NCI-H345 treated with DMSO at 0.1 percent for 48 hours (cell line): Measurements from ENCODE around the gene N4BP3.
"Not testable (repeated sequence)": the region's sequence is repeated elsewhere in the genome, so short reads cannot be mapped to it uniquely, and the experiment has no call there.

Experiments
- DNase-seq: peaks from one replicate; lab custom pipeline; 2025; ENCODE audit not compliant: unreplicated experiment; lab: John Stamatoyannopoulos, UW

N4BP3 gene, protein sequence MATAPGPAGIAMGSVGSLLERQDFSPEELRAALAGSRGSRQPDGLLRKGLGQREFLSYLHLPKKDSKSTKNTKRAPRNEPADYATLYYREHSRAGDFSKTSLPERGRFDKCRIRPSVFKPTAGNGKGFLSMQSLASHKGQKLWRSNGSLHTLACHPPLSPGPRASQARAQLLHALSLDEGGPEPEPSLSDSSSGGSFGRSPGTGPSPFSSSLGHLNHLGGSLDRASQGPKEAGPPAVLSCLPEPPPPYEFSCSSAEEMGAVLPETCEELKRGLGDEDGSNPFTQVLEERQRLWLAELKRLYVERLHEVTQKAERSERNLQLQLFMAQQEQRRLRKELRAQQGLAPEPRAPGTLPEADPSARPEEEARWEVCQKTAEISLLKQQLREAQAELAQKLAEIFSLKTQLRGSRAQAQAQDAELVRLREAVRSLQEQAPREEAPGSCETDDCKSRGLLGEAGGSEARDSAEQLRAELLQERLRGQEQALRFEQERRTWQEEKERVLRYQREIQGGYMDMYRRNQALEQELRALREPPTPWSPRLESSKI

DNA sequence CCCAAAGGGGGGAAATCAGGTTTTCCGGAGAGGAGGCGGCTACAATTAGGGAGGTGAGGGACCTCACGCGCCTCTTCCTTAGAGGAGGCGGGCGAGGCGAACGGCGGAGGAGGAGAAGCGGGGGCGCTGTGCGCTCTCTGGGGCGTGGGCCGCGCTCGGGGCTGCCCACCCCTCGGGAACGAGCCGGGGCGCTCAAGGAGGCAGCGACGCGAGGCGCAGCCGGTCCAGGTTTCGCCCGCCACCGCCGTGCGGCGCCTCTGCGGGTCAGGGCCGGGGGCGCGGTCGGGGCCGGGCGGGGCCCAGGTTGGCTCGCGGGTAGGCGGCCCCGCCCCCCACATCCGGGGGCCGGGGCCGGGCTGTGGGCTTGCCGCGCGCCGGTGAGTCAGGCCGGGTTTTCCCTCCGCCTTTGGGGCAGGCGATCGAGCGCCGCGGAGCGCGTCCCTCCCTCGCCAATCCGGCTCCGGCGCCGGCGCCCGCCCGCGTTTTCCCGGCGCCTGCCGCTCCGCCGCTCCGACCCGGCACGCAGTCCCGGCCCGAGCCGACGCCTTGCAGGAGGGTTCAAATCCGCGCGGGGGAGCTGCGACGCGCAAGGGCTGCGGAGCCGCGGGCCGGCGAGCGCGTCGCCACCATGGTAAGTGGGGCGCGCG lies at the start of gene N4BP3:
Gene N4BP3, plus strand, starts transcription at position 392 of the 647 bp plus-strand sequence. CDS start 6,052 bp downstream, outside the sequence.
- peak; percentile 31 for DNase-seq

DNA sequence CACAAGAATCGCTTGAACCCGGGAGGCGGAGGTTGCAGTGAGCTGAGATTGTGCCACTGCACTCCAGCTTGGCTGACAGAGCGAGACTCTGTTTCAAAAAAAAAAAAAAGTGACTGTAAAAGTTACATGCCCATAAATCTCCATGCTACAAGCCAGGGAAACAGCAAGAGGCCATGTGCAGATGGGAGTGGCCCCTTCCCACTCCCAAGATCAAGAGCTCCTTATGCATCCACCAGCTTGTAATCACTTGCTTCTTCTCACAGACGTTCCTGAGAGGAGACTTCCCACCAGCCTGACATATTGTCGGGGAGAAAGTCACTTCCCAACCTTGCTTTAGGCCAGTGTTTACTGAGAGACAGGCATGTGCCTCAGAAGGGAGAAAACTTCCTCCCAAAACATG lies 45.6 kb upstream of the N4BP3 start:
- no peak for DNase-seq

DNA sequence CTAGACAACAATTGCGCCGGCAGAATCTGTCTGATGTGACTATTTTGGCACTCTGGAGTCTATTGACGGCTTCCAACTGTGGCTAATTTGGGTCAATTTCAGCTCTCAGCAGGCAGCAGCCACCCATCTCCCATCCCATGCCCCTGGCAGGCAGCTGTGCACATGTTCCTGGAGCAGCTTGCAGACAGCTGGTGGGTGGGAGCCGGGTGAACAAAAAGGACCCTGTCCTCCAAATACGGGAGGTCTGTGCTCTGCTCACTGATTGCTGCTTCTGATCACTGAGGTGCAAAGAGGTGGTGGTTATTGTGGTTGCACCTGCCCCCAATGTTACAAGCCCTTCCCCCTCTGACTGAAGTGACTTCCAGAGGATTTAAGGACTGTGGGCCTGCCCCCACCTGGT lies 45.0 kb upstream of the N4BP3 start:
- DNase-seq, result peak; percentile 97

DNA sequence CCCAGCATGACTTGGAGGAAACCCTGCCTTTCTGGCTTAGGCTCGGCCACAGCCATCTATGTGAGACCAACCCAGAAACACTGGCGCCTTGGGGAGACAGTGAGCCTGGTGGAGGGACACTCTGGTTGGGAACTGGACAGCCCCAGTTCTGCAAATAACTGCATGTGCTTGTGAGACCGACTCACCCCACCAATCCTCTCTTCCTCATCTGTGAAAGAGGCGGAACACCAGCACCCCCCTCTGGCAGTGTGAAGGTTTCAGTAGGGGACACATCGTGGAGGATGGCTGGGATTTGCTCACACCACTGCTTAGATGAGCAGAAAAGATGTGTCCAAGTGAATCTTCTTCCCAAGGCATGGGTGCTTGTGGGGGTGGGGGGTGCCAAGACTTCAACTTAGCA lies 43.4 kb upstream of the N4BP3 start:
- no peak for DNase-seq

DNA sequence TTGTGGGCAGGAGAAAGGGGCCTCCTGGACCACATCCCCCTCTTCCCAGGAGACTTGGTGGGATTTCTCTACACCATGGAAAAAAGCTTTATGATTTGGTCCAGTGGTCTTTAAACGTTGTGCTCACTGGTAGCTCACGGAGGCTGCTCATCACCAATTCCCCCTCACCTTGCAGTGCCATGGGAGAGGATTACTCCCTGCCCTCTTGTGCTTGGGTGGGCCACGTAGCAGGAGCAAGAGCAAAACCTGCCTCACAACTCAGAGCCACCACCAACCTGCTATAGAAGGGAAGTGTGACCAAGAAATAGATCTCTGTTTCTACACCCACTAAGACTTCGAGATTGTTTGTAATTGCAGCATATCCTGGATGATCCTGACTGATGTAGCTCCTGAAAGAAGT lies 42.2 kb upstream of the N4BP3 start:
- DNase-seq, result no peak

DNA sequence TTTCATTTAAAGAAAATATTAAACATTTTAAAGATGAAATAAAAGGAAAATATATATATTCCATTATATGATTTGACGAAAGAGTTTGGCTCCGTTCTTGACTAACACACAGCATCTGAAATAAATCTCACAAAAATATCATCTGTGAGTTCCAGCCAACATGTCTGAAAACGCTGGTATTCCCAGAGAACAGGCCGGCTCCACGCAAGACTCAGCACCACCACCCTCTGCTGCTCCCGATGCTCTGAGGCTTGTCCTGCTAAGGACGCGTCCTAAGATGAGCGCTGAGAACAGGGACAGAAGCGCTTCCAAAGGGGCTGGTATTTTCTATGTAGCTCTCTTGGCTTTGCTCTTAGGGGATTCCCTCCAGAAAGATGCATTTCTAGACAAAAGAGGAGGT lies 40.6 kb upstream of the N4BP3 start:
- no peak for DNase-seq

DNA sequence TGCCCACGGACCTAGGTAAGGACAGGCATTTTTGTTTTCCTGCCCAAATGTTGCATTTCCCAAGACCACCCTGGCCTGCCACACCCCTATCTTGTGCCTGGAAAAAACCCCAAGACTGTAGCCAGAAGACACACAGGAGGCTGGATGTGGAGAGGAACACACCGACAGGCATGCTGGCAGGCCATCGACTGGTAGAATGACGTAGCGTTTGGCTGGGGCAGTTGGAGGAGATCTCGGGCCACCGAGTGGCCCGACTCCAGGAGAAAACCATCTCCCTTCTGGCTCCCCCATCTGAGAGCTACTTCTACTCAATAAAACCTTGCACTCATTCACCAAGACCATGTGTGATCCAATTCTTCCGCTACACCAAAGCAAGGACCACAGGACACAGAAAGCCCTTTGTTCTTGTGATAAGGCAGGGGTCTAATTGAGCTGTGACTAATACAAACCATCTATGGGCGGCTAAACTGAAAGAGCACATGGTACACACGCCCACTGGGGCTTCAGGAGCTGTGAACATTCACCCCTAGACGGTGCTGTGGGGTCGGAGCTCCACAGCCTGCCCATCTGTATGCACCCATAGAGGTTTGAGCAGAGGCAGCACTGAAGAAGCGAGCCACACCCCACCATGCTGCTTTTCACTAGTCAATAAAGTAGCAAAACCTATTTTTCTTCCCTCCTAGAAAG lies 38.9 kb upstream of the N4BP3 start:
- no peak for DNase-seq

DNA sequence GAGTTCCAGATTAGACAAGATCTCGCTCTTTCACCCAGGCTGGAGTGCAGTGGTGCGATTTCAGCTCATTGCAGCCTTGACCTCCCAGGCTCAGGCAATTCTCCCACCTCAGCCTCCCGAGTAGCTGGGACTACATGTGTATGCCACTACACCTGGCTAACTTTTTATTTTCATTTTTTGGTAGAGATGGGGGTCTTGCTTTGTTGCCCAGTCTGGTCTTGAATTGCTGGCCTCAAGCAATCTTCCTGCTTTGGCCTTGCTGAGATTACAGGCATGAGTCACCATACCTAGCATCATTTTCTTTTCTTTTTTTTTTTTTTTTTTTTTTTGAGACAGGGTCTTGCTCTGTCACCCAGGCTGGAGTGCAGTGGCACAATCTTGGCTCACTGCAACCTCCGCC lies 36.4 kb upstream of the N4BP3 start:
- not testable (repeated sequence) for DNase-seq

DNA sequence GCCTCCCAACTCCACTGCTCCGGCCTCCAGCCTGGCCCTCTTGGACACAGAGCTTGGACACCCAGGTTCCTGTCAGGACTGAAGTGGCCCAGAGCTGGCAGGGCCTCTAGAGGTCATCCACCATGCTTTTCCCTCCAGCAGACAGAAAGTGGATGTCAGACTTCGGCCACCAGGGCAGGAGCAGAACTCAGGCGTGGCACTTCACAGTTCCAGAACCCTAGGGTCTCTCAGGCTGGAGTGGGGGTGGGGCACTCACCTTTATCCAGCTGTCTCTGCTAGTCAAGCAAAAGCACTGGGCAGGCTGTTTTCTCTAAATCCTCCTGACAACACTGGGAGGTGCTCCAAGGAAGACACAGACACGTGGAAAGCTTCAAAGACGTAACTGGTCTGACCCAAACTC lies 35.6 kb upstream of the N4BP3 start:
- no peak for DNase-seq

DNA sequence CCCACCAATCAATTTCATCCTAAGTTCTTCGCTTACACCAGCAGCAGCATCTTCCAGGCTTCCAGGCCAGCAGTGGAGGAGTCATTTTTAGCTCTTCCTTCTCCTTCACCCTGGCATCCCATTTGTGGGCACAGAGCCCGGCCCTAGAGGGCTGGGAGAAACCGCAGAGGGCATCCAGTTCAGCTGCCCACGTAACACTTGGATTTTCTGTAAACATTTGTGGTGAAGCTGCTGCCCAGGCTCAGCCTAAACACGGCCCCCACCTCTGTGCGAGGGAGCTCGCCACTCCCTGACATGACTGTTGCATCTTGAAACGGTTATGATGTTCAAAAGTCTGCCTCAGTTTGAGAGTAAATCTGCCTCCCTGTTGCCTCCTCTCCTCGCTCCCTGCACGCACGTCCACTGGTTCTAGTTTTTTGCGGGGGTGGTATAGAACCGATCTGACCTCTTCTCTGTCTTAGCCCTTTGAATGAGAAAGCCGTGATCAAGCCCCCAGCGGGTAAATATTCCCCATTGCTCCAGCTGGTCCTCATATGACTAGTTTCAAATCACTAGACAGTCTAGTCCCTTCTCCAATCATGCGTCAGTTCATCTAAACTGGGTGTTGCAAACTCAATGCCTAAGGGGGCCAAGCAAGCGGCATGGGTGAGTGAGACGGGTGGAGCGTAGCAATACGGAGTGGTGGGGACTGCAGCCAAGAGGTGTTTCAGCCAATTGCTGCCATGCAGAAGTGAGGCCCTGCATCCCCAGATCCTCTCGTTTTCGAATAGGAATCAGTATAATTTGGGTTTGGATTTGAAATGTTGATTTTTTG lies 34.9 kb upstream of the N4BP3 start:
- DNase-seq, result no peak

DNA sequence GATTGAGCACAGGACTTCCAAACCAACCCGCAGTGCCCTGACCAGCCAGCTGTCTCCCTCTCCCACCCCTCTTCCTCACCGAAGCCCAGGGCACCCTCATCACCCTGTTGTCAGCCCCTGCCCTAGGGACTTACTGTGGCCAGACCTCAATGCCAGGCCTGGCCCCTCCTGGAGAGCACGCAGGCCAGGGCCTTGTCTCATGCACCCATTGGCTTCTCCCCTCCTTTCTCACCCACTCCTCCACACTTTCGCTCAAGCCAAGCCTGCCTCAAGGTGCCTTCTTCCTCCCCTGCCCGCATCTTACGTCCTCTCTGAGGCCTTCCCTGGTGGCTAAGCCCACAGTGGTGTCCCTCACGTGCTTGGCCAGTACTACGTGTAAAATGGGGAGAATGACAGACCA lies 33.3 kb upstream of the N4BP3 start:
- DNase-seq, result no peak

DNA sequence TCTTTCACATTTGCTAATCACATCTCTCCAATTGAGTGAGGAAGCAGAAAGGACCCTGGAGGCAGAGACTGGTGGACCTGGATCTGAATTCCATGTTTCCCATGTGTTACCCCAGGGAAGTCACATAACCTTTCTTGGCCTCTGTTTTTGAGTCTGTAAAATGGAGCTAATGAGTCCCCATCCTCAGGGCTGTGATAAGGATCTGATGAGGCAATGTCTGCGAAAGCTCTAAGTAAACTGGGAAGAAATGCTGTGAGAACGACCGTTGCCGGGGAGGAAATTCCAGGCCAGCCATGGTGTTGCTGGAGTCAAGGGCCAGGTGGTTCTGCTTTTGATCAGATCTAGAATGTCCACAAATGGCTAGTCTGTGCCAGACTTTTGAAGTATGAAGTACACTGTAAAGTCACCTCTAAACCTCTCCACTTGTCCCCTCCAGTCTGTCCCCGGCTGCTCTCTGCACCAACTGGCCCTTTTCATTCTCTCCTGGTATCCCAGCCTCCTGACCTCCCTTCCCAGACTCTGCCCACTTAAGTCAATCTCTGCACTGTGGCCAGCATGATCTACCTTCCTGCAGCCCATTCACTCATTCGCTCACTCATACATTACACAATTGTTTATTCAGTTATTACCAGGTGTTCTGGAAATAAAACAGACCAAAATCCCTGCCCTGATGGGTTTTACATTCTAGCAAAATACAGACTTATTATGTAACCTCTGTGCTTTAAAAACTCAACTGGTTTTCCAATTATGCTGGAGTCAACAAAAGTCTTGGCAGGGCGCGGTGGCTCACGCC lies 32.5 kb upstream of the N4BP3 start:
- DNase-seq, result no peak

DNA sequence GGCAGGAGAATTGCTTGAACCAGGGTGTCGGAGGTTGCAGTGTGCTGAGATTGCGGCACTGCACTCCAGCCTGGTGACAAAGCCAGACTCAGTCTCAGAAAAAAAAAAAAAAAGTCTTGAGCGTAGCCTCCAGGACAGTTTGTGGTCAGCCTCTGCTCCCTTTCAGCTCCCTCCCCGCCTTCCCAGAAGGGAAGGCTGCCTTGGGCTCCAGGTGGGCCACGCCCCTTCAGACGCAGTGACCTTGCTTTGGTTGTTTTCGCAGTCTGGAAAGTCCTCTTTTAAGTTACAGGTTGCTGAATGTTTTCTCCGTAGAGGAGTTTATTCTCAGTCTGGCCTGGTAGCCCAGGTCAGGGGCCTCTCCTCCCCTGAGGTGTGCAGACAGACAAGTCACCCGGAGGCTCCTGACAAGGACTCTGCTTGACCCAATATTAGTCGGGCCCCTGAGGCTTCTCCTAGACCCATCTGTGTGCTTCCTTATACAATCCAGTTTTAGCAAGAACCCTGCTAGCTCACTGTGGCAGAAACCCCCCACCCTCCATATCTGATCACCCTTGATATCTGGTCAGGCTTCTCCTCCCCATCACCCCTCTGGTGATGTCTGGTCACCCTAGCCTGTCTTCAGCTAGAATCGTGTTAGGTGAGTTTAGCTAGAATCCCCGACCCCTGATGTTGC lies 31.6 kb upstream of the N4BP3 start:
- no peak for DNase-seq

DNA sequence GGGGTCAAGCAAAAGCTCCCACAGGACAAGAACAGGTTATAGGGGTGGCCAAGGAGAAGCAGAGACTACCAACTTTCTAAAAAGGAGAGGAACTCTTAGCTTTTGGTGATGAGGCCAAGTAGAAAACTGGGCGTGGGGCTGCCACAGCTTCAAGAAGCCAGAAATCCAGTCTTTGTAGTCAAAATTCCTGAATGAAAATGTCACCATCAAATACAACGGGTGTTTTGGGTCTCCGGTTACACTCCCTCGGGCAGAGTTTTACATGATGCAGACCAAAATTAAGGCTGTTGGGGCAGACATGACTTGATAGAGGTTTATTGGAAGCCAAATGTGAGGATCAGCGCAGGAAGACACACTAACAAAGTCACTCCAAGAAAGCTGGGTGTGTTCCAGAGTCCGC lies 29.4 kb upstream of the N4BP3 start:
- no peak for DNase-seq

DNA sequence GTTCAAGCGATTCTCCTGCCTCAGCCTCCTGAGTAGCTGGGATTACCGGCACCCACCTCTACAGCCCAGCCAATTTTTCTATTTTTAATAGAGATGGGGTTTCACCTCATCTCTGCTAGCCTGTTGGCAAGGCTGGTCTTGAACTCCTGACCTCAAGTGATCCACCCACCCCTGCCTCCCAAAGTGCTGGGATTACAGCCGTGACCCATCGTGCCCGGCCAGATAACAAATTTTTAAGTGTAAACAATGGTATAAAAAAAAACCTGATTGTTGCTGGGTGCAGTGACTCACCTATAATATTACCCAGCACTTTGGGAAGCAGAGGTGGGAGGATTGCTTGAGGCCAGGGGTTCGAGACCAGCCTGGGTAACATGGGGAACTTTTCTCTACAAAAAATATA lies 28.0 kb upstream of the N4BP3 start:
- DNase-seq, result no peak

DNA sequence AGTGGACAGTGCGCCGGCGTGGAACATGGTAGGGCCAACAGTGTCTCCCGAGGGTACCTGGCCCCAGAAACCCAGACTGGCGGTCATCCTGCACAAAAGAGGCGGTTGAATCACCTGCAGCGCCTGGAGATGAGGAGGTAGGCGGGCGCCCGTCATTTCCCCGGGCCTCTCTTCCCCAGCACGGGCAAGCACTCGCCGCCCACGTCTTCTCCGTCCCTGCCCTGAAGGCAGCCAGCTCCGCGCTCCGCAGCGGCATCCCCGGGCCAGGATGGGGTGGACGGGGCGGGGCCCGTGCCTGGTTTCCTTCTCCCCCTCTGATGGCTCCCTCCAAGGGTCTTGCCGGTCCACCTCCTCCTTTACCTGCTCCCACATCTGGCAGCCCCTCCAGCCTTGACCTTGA lies 27.1 kb upstream of the N4BP3 start:
- DNase-seq, result no peak

DNA sequence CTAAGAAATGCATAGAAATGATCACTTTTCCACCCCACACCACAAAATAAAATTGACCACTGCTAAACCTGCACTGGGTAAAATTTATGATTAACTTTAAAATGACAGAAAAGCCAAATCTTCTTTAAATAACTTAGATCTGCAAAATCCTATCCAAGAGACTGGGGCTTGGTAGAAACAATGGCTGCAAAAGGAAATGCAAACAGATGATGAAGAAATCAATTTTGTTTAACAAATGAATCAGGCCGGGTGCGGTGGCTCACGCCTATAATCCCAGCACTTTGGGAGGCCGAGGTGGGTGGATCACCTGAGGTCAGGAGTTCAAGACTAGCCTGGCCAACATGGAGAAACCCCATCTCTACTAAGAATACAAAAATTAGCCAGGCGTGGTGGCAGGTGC lies 26.1 kb upstream of the N4BP3 start:
- not testable (repeated sequence) for DNase-seq

DNA sequence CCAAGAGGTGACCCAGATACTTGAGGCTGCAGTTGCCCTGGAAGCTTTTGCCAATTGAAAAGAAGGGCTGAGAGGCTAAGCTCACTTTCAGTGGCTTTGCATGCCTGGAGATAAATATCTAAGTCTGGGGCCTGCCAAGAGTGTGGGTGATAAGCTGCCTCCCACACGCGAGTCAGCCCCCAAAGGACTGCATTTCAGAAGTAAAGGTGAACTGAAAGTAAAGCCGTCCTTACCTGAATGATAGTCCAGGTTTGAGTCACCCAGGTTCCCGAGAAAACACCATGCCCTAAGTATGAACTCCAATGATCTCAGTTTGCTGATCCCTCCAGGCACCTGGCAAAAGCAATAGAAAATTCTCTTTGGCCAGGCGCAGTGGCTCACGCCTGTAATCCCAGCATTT lies 22.5 kb upstream of the N4BP3 start:
- DNase-seq, result no peak

DNA sequence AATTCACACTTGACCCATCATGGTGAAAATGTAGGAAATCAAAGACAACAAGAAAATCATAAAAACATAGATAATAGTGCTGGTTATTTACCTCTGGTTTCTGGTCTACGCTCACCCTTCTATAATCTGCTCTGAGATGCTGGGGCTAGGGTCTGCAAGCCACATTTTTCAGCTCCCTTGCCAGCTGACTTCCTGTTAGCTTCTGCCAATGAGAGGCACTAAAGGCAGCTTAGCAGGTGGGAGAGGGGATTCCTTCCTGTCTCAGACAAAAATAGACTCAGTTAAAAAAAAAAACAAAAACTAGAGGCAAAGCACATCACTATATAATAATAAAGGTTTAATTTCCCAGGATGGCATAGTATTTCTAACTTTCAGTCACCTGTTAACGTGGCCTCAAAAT lies 20.2 kb upstream of the N4BP3 start:
- DNase-seq, result no peak

DNA sequence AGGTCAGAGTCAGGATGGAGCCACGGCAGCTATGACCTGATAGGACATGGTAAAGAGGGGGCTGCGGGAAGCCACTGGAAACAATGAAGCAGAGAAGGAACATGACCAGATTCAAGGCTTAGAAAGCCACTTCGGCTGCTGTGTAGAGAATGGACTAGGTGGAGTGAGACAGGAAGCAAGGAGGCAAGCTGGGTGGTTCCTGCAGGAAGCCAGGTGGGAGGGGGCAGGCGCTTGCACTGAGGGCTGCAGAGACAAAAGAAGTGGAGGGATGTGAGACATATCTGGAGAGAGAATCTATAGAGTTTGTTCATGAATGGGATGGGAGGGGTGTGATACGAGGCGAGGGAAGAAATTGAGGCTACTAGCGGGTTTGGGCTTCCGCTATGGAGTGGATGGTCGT lies 19.0 kb upstream of the N4BP3 start:
- DNase-seq, result no peak
